ENCODE measurements around the gene PTGIR.

DNA sequence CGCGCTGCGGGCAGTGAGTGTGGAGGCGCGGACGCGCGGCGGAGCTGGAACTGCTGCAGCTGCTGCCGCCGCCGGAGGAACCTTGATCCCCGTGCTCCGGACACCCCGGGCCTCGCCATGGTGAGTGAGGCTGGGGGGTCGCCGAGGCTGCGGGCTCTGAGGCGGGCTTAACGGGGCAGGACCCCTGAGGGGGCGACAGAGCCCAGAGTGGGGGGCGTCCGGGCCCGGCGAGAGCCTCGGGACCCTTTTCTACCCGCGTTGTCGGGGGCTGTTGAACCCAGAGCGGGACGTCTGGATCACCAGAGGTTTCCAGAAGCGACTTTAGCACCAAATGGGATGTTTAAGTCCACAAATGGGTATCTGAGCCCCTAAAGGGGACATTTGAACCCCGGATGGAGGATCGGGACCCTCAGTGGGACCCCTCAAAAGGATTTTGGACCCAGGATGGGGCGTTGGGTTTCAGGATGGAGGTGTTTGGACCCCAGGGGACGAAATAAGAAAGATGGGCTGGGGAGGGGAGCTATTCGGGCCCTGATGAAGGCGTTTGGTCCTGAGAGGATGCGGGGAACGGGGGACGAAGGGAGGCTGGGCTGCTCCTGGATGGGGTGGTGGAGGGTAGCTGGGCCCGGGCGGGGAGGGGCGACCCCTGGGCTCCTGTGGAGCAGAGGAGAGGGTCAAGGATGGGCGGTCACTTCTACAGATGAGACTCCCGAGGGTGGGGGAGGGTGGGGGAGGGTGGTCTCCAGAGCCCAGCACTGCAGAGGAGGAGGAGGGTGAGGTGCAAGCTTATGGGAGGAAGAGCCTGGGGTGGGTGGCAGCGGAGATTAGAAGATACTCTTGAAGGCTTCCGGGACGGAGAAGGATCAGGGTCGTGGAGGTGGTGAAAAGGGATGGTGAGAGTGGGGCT lies 23.3 kb downstream of the PTGIR start, which contains the start of gene CALM3:
- TF ChIP-seq FOXK2 (IDR thresholded peaks at IDR 0.05) (no peak), FOXA1 (IDR thresholded peaks at IDR 0.05) (no peak), SUZ12 (IDR thresholded peaks at IDR 0.05) (no peak), HDGF (IDR thresholded peaks at IDR 0.05; ENCODE audit: borderline replicate concordance) (no peak), SP1 (IDR thresholded peaks at IDR 0.05) (no peak), LEF1 (IDR thresholded peaks at IDR 0.05; ENCODE audit: borderline replicate concordance) (no peak), L3MBTL2 (conservative IDR thresholded peaks at IDR 0.05) (no peak), FOXM1 (IDR thresholded peaks at IDR 0.05; ENCODE audit: borderline replicate concordance) (no peak), ELF4 (IDR thresholded peaks at IDR 0.05) (no peak), BHLHE40 (IDR thresholded peaks at IDR 0.05; ENCODE audit: borderline replicate concordance) (no peak), ZNF384 (IDR thresholded peaks at IDR 0.05) (no peak)
- TF ChIP-seq, protein P1, sequence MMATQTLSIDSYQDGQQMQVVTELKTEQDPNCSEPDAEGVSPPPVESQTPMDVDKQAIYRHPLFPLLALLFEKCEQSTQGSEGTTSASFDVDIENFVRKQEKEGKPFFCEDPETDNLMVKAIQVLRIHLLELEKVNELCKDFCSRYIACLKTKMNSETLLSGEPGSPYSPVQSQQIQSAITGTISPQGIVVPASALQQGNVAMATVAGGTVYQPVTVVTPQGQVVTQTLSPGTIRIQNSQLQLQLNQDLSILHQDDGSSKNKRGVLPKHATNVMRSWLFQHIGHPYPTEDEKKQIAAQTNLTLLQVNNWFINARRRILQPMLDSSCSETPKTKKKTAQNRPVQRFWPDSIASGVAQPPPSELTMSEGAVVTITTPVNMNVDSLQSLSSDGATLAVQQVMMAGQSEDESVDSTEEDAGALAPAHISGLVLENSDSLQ (IDR thresholded peaks at IDR 0.05) = no peak

Measured in HEK293T (cell line).